ENCODE data around the gene DDX39A. TPM values are rescaled to one million over a fixed set of nuclear protein-coding genes. Genes with fewer than 3 reads are reported as not detected.
"Not testable (repeated sequence)": the region's sequence is repeated elsewhere in the genome, so short reads cannot be mapped to it uniquely, and the experiment has no call there.

Gene DDX39A
- total RNA-seq, 4 donors from 2014 or later = 31.4 to 55.5 (median 43.4) TPM

- H3K9me3 ChIP-seq = no peaks in the 10 kb centered on the region
- TF ChIP-seq POLR2AphosphoS5 (IDR thresholded peaks at IDR 0.05) (peak; percentile 68), POLR2A (IDR thresholded peaks at IDR 0.05) (no peak), CTCF (IDR thresholded peaks at IDR 0.05) (peak in 3 of 4 experiments; percentile 94 to 99 (median 98)), EP300 (IDR thresholded peaks at IDR 0.05) (no peak)
- H3K4me1 ChIP-seq = peaks cover 0 to 18% (median 0%) of the 10 kb centered on the region in 3 donors
- H3K27ac ChIP-seq = peak overlapping the region; percentile 2 to 88 (median 81)
- H3K36me3 ChIP-seq = peaks cover 0 to 92% of the 10 kb centered on the region in 2 donors
- ATAC-seq = peak; percentile 88
- WGBS, 2 donors (ENCODE audit: low coverage in 1 of 2) = 100% methylated on average over 1 of the region's 61 CpGs; no CpG with 5 or more reads in 1 of the 2 donors
- no peaks in the 10 kb centered on the region for H3K27me3 ChIP-seq
- H3K4me3 ChIP-seq = peak overlapping the region in 1 of 2 donors; percentile 40
These were observed 13.1 kb downstream of the DDX39A start for GRCh38 chr19:14405758-14406644.

GRCh38 chr19:14405380-14405757 lies 13.8 kb downstream of the DDX39A start:
- H3K9me3 ChIP-seq = no peaks in the 10 kb centered on the region
- 49% methylated on average over 3 of the region's 6 CpGs; no CpG with 5 or more reads in 1 of the 2 donors for WGBS, 2 donors (ENCODE audit: low coverage in 1 of 2)
- peak overlapping the region in 1 of 2 donors; percentile 40 for H3K4me3 ChIP-seq
- H3K36me3 ChIP-seq = peaks cover 0 to 92% of the 10 kb centered on the region in 2 donors
- peaks cover 0 to 18% (median 0%) of the 10 kb centered on the region in 3 donors for H3K4me1 ChIP-seq
- H3K27me3 ChIP-seq = no peaks in the 10 kb centered on the region
- peak overlapping the region in 3 of 4 donors; percentile 80 to 88 (median 82) for H3K27ac ChIP-seq
- TF ChIP-seq POLR2AphosphoS5 (IDR thresholded peaks at IDR 0.05) (no peak), CTCF (IDR thresholded peaks at IDR 0.05) (no peak), EP300 (IDR thresholded peaks at IDR 0.05) (no peak), POLR2A (IDR thresholded peaks at IDR 0.05) (no peak)
- ATAC-seq = no peak

- H3K4me1 ChIP-seq = peaks cover 0 to 18% (median 0%) of the 10 kb centered on the region in 3 donors
- H3K27ac ChIP-seq = no peak overlapping the region
- no peak for ATAC-seq
- TF ChIP-seq POLR2AphosphoS5 (IDR thresholded peaks at IDR 0.05) = no peak
- TF ChIP-seq POLR2A (IDR thresholded peaks at IDR 0.05) = no peak
- no peak for TF ChIP-seq CTCF (IDR thresholded peaks at IDR 0.05)
- TF ChIP-seq EP300 (IDR thresholded peaks at IDR 0.05) = no peak
- H3K4me3 ChIP-seq = no peak overlapping the region
- 68 to 80% methylated on average over 3 to 5 of the region's 9 CpGs for WGBS, 2 donors (ENCODE audit: low coverage in 1 of 2)
- H3K36me3 ChIP-seq = peaks cover 0 to 88% of the 10 kb centered on the region in 2 donors
- H3K27me3 ChIP-seq = no peaks in the 10 kb centered on the region
- H3K9me3 ChIP-seq = no peaks in the 10 kb centered on the region
These were observed 14.8 kb downstream of the DDX39A start for GRCh38 chr19:14404312-14404711.

DNA sequence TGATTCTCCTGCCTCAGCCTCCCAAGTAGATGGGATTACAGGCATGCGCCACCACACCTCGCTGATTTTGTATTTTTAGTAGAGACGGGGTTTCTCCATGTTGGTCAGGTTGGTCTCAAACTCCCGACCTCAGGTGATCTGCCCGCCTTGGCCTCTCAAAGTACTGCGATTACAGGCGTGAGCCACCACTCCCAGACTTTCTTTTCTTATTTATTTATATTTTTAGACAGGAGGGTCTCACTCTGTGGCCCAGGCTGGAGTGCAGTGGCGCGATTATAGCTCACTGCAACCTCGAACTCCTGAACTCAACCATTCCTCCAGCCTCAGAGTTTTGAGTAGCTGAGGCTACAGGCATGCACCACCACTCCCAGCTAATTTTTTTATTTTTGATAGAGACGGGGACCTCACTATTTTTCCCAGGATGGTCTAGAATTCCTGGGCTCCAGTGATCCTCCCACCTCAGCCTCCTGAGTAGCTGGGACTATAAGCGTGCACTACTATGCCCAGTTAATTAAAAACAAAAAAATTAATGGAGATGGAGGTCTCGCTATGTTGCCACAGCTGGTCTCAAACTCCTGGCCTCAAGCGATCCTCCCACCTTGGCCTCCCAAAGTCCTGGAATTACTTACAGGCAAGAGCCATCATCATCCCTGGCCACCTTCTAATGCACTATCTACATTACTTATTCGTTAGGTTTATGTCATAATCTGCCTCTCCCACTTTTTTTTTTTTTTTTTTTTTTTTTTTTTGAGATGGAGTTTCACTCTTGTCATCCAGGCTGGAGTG lies 15.8 kb downstream of the DDX39A start:
- H3K9me3 ChIP-seq, H3K4me3 ChIP-seq, H3K27me3 ChIP-seq, ATAC-seq: not testable (repeated sequence)
- H3K36me3 ChIP-seq = peaks cover 0 to 82% of the 10 kb centered on the region in 2 donors
- WGBS, 2 donors (ENCODE audit: low coverage in 1 of 2) = 86 to 89% methylated on average over 12 to 14 of the region's 15 CpGs
- H3K4me1 ChIP-seq = peaks cover 0 to 18% (median 0%) of the 10 kb centered on the region in 3 donors
- peak overlapping the region in 2 of 4 donors; percentile 49 to 58 for H3K27ac ChIP-seq

Data from gastroesophageal sphincter (tissue), 4 donors.